HepG2 (cell line): ENCODE measurements around the gene HEPACAM. TPM values are rescaled to one million over a fixed set of nuclear protein-coding genes. Genes with fewer than 3 reads are reported as not detected.

Source experiments
- CAMTA2 ChIP-seq: sonication (generic); formaldehyde crosslinking; IDR thresholded peaks from 2 replicates; pipeline ENCODE4 v1.4.0; 2020; ENCODE audit warnings: mild to moderate bottlenecking, missing genetic modification reagents, borderline replicate concordance
- HMG20A ChIP-seq: IDR thresholded peaks from 2 replicates; pipeline ENCODE4 v1.6.1; 2016; ENCODE audit warnings: borderline replicate concordance
- polyA plus RNA-seq, 8 experiments: library from polyadenylated mRNA; depleted of rRNA in 3 of 8; stranded (reverse) in 7 of 8; unstranded in 1 of 8; fragments of >200 nt; fragmentation: Illumina TruSeq in 4 of 8; extraction: Trizol in 4 of 8; gene quantifications; 2 replicates each; pipeline versions ENCODE4 v1.2.1 to v1.2.3, GENCODE V29; 2011 to 2016; ENCODE audit warnings: low read depth in 4 of 8, missing spikeins in 1 of 8, mixed read lengths in 1 of 8; ENCODE audit not compliant: insufficient read depth in 1 of 8
- total RNA-seq, 5 experiments: library from RNA; depleted of rRNA; stranded (reverse); fragments of >200 nt; fragmentation: Illumina TruSeq; extraction: Trizol; gene quantifications; 2 replicates each; pipeline ENCODE4 v1.2.3, GENCODE V29; 2016; ENCODE audit warnings: low read depth in 1 of 5
- TF ChIP-seq, protein P1 (sequence below): sonication (generic); formaldehyde crosslinking; conservative IDR thresholded peaks from 2 replicates; pipeline ENCODE4 v1.4.0; 2020; ENCODE audit warnings: missing genetic modification reagents
- TF ChIP-seq, protein P2 (sequence below): sonication (generic); formaldehyde crosslinking; conservative IDR thresholded peaks from 2 replicates; pipeline ENCODE4 v1.8.0; 2022; ENCODE audit warnings: mild to moderate bottlenecking, moderate library complexity, missing genetic modification reagents
- TF ChIP-seq, protein P3 (sequence below): sonication (generic); formaldehyde crosslinking; IDR thresholded peaks from 2 replicates; pipeline ENCODE4 v1.5.0; 2020; ENCODE audit warnings: missing genetic modification reagents, mild to moderate bottlenecking, borderline replicate concordance
- TF ChIP-seq, protein P4 (sequence below): sonication (generic); formaldehyde crosslinking; IDR thresholded peaks from 2 replicates; pipeline ENCODE4 v1.8.1; 2023; ENCODE audit warnings: mild to moderate bottlenecking, moderate library complexity, missing genetic modification reagents
- TF ChIP-seq, protein P5 (sequence below): sonication (generic); formaldehyde crosslinking; IDR thresholded peaks from 2 replicates; pipeline ENCODE4 v1.4.0; 2020; ENCODE audit warnings: mild to moderate bottlenecking, missing genetic modification reagents

HEPACAM gene
- total and polyA plus RNA-seq, 2 of the 13 experiments (the other 11 are each of a cell fraction or from before 2014, with no cell fraction given) = 66.9 to 121 TPM

DNA sequence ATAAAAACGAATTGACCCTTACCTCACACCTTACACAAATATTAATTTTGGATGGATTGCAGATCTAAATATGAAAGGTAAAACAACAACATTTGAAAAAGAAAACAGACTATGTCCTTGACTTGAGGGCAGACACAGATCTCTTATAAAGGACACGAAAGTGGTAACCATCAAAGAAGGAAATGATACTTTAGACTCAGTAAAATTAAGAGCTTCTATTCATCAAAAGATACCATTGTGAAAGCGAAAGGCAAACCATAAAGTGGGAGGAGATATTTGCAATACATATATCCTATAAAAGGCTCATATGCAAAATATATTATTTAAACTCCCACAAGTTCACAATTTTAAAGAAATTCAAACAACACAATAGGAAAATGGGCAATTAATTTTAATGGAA, 5.0 kb downstream of the HEPACAM start (continued):
- TF ChIP-seq, protein P1, sequence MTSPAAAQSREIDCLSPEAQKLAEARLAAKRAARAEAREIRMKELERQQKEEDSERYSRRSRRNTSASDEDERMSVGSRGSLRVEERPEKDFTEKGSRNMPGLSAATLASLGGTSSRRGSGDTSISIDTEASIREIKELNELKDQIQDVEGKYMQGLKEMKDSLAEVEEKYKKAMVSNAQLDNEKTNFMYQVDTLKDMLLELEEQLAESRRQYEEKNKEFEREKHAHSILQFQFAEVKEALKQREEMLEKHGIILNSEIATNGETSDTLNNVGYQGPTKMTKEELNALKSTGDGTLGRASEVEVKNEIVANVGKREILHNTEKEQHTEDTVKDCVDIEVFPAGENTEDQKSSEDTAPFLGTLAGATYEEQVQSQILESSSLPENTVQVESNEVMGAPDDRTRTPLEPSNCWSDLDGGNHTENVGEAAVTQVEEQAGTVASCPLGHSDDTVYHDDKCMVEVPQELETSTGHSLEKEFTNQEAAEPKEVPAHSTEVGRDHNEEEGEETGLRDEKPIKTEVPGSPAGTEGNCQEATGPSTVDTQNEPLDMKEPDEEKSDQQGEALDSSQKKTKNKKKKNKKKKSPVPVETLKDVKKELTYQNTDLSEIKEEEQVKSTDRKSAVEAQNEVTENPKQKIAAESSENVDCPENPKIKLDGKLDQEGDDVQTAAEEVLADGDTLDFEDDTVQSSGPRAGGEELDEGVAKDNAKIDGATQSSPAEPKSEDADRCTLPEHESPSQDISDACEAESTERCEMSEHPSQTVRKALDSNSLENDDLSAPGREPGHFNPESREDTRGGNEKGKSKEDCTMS (CRISPR knock-in tag) = no peak
- TF ChIP-seq CAMTA2 (CRISPR knock-in tag) (no peak), HMG20A (CRISPR knock-in tag) (no peak)
- TF ChIP-seq, protein P2, sequence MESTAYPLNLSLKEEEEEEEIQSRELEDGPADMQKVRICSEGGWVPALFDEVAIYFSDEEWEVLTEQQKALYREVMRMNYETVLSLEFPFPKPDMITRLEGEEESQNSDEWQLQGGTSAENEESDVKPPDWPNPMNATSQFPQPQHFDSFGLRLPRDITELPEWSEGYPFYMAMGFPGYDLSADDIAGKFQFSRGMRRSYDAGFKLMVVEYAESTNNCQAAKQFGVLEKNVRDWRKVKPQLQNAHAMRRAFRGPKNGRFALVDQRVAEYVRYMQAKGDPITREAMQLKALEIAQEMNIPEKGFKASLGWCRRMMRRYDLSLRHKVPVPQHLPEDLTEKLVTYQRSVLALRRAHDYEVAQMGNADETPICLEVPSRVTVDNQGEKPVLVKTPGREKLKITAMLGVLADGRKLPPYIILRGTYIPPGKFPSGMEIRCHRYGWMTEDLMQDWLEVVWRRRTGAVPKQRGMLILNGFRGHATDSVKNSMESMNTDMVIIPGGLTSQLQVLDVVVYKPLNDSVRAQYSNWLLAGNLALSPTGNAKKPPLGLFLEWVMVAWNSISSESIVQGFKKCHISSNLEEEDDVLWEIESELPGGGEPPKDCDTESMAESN (CRISPR knock-in tag) = no peak
- TF ChIP-seq, protein P3, sequence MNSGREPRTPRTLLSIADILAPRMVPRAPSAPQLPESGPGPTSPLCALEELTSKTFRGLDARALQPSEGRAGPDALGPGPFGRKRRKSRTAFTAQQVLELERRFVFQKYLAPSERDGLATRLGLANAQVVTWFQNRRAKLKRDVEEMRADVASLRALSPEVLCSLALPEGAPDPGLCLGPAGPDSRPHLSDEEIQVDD = no peak
- TF ChIP-seq, protein P4, sequence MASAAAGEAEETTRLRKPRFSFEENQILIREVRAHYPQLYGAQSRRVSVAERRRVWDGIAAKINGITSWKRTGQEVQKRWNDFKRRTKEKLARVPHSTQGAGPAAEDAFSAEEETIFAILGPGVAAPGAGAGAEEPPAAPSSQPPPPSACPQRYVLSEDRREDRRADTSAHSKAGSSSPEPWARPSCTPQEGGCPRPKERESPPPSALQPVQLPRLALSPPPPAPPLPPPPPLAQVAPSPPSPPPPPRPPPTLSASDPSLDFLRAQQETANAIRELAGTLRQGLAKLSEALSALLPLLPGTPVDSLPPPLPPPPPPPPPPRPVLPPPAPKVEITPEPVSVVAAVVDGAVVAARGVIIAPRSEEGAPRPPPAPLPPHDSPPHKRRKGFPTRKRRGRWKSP (CRISPR knock-in tag) = no peak
- TF ChIP-seq, protein P5, sequence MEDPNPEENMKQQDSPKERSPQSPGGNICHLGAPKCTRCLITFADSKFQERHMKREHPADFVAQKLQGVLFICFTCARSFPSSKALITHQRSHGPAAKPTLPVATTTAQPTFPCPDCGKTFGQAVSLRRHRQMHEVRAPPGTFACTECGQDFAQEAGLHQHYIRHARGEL (CRISPR knock-in tag) = no peak
